ENCODE results near the gene TP53TG3.
"Not testable (repeated sequence)": the region's sequence is repeated elsewhere in the genome, so short reads cannot be mapped to it uniquely, and the experiment has no call there.

- not testable (repeated sequence) for TF ChIP-seq CTCF (IDR thresholded peaks at IDR 0.05); EZH2 (IDR thresholded peaks at IDR 0.05; ENCODE audit: borderline replicate concordance, insufficient read depth, low read depth, low read length, poor library complexity, severe bottlenecking)
Observed at GRCh38 chr16:32676065-32676464, at the start of gene TP53TG3.
